NB4 (cell line): ENCODE results near the gene CATSPER4.

Source experiments
- DNase-seq: peaks from one replicate; pipeline ENCODE4 v3.0.0; 2010; ENCODE audit warnings: low read depth
- H3K4me3 ChIP-seq: one replicate; pipeline ENCODE4 v1.5.1; 2011; ENCODE audit warnings: mild to moderate bottlenecking, low read depth, low read length, moderate library complexity
- CTCF ChIP-seq: IDR thresholded peaks from one replicate; pipeline ENCODE4 v1.5.1; 2012; ENCODE audit warnings: low read depth, low read length
- MAX ChIP-seq: IDR thresholded peaks from 2 replicates; pipeline ENCODE4 v1.6.1; 2011; ENCODE audit warnings: low read depth, low read length
- MYC ChIP-seq: IDR thresholded peaks from 2 replicates; pipeline ENCODE4 v1.6.1; 2011; ENCODE audit warnings: low read depth, low read length
- POLR2A ChIP-seq: IDR thresholded peaks from 2 replicates; pipeline ENCODE4 v1.6.1; 2011; ENCODE audit warnings: mild to moderate bottlenecking; ENCODE audit not compliant: insufficient read length; ENCODE audit errors: extremely low read depth

The CATSPER4 gene

GRCh38 chr1:26180010-26180506 lies 10.3 kb upstream of the CATSPER4 start:
- H3K4me3 ChIP-seq: no peak overlapping the region
- no peak for DNase-seq
- TF ChIP-seq MYC (no peak), CTCF (no peak), MAX (no peak), POLR2A (no peak)

- DNase-seq: no peak
- TF ChIP-seq CTCF (no peak), MAX (no peak), MYC (no peak), POLR2A (no peak)
- no peak overlapping the region for H3K4me3 ChIP-seq
Measured at GRCh38 chr1:26181586-26182382, 8.6 kb upstream of the CATSPER4 start.

- DNase-seq: no peak
- TF ChIP-seq MYC (no peak), MAX (no peak), POLR2A (no peak), CTCF (no peak)
- no peak overlapping the region for H3K4me3 ChIP-seq
Measured at GRCh38 chr1:26182383-26182696, 8.1 kb upstream of the CATSPER4 start.

GRCh38 chr1:26184086-26184485 lies 6.3 kb upstream of the CATSPER4 start:
- TF ChIP-seq MYC: no peak
- TF ChIP-seq POLR2A: no peak
- TF ChIP-seq MAX: no peak
- TF ChIP-seq CTCF: no peak
- DNase-seq: no peak

GRCh38 chr1:26184883-26185282 lies 5.5 kb upstream of the CATSPER4 start:
- no peak for DNase-seq
- TF ChIP-seq MYC: no peak
- TF ChIP-seq MAX: no peak
- TF ChIP-seq CTCF: no peak
- no peak for TF ChIP-seq POLR2A
- H3K4me3 ChIP-seq: no peak overlapping the region

More at GRCh38 chr1:26184086-26184485, 6.3 kb upstream of the CATSPER4 start:
- no peak overlapping the region for H3K4me3 ChIP-seq
